ENCODE measurements around the gene SMG9.
A peak's percentile ranks its signal among the peaks of the same experiment; 100 is the strongest.

The SMG9 gene

DNA sequence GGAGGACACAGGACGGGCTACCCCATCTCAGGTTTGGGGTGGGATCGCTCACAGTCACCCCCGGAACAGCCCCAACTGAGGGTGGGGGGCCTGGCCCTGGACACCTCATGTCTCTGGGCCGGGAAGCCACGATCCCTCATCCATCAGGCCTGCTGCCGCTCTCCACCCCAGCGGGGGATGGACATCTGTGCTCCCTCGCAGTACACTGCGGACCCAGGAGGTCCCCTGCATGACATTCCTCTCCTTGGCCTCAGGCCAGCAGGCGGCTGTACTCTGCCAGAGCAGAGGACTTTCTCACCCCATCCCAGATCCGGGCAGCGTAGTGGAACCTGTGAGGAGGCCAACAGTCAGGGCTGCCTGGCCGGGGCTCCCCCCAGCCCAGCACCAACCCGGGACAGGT lies 23.4 kb downstream of the SMG9 start:
- TF ChIP-seq NFIC (IDR thresholded peaks at IDR 0.05) (0 out of 2 replicates have a peak, but pooled peaks have one; percentile 13), CREB1 (IDR thresholded peaks at IDR 0.05; ENCODE audit: low read depth) (no peak), EP300 (IDR thresholded peaks at IDR 0.05; ENCODE audit: borderline replicate concordance) (no peak)

DNA sequence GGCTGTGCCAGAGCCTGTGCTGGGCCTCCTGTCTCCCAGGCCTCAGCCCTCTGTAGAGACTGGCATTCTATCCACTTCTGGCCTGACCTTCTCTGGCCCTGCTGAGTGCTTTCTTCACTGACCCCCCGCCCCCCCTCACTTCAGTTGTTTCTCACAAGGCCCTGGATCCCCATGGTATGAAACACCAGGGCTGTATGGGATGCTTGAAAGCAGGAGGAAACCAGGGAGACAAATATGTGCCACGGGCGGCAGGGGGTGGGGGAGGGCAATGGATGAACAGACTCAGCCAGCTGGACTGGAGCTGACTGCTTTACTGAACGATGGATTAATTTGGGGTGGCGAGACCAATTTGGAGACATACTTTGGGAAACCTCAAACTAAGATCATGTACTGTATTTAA lies 24.8 kb downstream of the SMG9 start:
- TF ChIP-seq TAF1 (IDR thresholded peaks at IDR 0.05; ENCODE audit: low read depth), result no peak
- no peak for TF ChIP-seq REST (IDR thresholded peaks at IDR 0.05; ENCODE audit: low read depth)
- no peak for TF ChIP-seq CREB1 (IDR thresholded peaks at IDR 0.05; ENCODE audit: low read depth)
- no peak for TF ChIP-seq MAX (IDR thresholded peaks at IDR 0.05)
- no peak for TF ChIP-seq YY1 (IDR thresholded peaks at IDR 0.05; ENCODE audit: low read depth)
- TF ChIP-seq EGR1 (IDR thresholded peaks at IDR 0.05), result no peak
- no peak for TF ChIP-seq ZBTB7A (IDR thresholded peaks at IDR 0.05; ENCODE audit: low read depth)
- no peak for TF ChIP-seq TEAD4 (IDR thresholded peaks at IDR 0.05)
- TF ChIP-seq CEBPB (IDR thresholded peaks at IDR 0.05), result no peak
- TF ChIP-seq RAD21 (IDR thresholded peaks at IDR 0.05; ENCODE audit: low read depth), result no peak
- no peak for TF ChIP-seq NFIC (IDR thresholded peaks at IDR 0.05)
- TF ChIP-seq EP300 (IDR thresholded peaks at IDR 0.05; ENCODE audit: borderline replicate concordance), result no peak
- no peak for TF ChIP-seq TCF12 (IDR thresholded peaks at IDR 0.05; ENCODE audit: low read depth)
- TF ChIP-seq, protein P1, sequence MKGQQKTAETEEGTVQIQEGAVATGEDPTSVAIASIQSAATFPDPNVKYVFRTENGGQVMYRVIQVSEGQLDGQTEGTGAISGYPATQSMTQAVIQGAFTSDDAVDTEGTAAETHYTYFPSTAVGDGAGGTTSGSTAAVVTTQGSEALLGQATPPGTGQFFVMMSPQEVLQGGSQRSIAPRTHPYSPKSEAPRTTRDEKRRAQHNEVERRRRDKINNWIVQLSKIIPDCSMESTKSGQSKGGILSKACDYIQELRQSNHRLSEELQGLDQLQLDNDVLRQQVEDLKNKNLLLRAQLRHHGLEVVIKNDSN (IDR thresholded peaks at IDR 0.05), result no peak
- no peak for TF ChIP-seq FOXM1 (IDR thresholded peaks at IDR 0.05; ENCODE audit: borderline replicate concordance, low read depth)

DNA sequence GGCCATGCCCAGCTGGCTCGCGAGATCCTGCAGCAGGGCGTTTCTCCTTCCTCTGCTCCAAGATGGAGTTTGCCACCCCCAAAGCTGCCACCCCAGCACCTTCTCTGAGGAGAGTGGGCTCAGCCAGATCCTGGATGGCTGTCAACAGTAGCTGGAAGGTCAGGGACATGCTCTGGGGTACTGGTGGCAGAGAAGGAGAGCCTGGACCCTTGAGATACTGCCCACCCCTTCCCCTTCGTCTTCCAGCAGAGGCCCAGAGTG lies 27.2 kb downstream of the SMG9 start:
- TF ChIP-seq TAF1 (IDR thresholded peaks at IDR 0.05; ENCODE audit: low read depth), result no peak
- TF ChIP-seq NFIC (IDR thresholded peaks at IDR 0.05), result no peak
- TF ChIP-seq TEAD4 (IDR thresholded peaks at IDR 0.05), result no peak
- TF ChIP-seq CREB1 (IDR thresholded peaks at IDR 0.05; ENCODE audit: low read depth), result no peak
- no peak for TF ChIP-seq EGR1 (IDR thresholded peaks at IDR 0.05)
- no peak for TF ChIP-seq FOXM1 (IDR thresholded peaks at IDR 0.05; ENCODE audit: borderline replicate concordance, low read depth)
- TF ChIP-seq RAD21 (IDR thresholded peaks at IDR 0.05; ENCODE audit: low read depth), result no peak
- TF ChIP-seq MAX (IDR thresholded peaks at IDR 0.05), result no peak
- TF ChIP-seq TCF12 (IDR thresholded peaks at IDR 0.05; ENCODE audit: low read depth), result no peak
- no peak for TF ChIP-seq EP300 (IDR thresholded peaks at IDR 0.05; ENCODE audit: borderline replicate concordance)
- TF ChIP-seq CEBPB (IDR thresholded peaks at IDR 0.05), result no peak
- TF ChIP-seq, protein P1 (IDR thresholded peaks at IDR 0.05), result no peak
- no peak for TF ChIP-seq YY1 (IDR thresholded peaks at IDR 0.05; ENCODE audit: low read depth)
- no peak for TF ChIP-seq ZBTB7A (IDR thresholded peaks at IDR 0.05; ENCODE audit: low read depth)
- no peak for TF ChIP-seq REST (IDR thresholded peaks at IDR 0.05; ENCODE audit: low read depth)

- TF ChIP-seq ZBTB7A (IDR thresholded peaks at IDR 0.05; ENCODE audit: low read depth), result no peak
- TF ChIP-seq EGR1 (IDR thresholded peaks at IDR 0.05), result no peak
- TF ChIP-seq TEAD4 (IDR thresholded peaks at IDR 0.05), result no peak
- no peak for TF ChIP-seq TAF1 (IDR thresholded peaks at IDR 0.05; ENCODE audit: low read depth)
- no peak for TF ChIP-seq FOXM1 (IDR thresholded peaks at IDR 0.05; ENCODE audit: borderline replicate concordance, low read depth)
- no peak for TF ChIP-seq NFIC (IDR thresholded peaks at IDR 0.05)
- TF ChIP-seq MAX (IDR thresholded peaks at IDR 0.05), result no peak
- no peak for TF ChIP-seq TCF12 (IDR thresholded peaks at IDR 0.05; ENCODE audit: low read depth)
- no peak for TF ChIP-seq CEBPB (IDR thresholded peaks at IDR 0.05)
- no peak for TF ChIP-seq RAD21 (IDR thresholded peaks at IDR 0.05; ENCODE audit: low read depth)
- TF ChIP-seq EP300 (IDR thresholded peaks at IDR 0.05; ENCODE audit: borderline replicate concordance), result no peak
- TF ChIP-seq, protein P1 (IDR thresholded peaks at IDR 0.05), result no peak
- no peak for TF ChIP-seq REST (IDR thresholded peaks at IDR 0.05; ENCODE audit: low read depth)
Observed at GRCh38 chr19:43726736-43727592, 27.8 kb downstream of the SMG9 start.
